ENCODE results near the gene MORF4L2.

The MORF4L2 gene

DNA sequence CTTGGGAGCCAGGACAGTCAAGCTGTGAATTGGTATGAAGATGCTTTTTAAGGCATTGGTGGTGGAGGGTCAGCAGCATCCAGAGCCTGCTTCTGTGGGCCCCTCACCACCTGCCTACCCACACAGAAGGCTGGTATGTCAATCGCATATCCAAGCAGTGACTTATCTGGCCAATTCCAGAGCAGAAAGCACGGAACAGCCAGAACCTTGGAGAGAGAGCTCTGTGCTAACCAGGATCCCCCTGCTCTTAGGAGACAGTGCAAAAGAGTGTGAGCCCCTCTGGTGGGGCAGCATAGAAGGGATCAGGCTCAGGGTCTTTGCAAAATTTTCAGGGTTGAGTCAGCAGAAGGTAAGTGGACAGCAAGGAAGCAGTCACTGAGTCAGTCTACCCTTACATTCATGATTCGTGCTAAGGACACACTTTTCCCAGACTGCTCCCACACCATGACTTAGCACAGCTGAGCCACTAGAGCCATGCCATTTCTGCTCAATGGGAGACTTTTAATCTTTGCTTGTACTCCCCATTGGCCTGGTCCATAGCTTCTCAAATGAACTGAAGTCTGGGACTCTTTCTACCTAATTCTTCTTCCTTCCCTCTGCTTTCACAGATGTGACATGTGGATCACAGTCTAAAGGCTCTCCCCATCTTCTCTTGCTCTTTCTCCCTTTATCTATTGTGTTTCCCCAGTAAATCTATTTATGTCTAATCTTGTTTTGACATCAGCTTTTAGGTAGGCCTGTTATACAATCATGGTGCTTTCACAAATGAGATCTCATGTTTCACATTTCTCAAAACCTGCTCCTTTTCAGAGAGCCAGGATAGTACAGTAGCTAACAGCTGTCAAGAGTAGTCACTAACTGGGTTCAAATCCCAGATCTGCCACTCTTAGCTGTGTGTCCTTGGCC is 20.0 kb downstream of the MORF4L2 start:
- TF ChIP-seq POLR2AphosphoS5 (IDR thresholded peaks at IDR 0.05; ENCODE audit: low read depth, low read length): no peak
- no peak for TF ChIP-seq FOXP2 (optimal IDR thresholded peaks at IDR 0.05; ENCODE audit: borderline replicate concordance, extremely low read depth, extremely low read length, insufficient read depth)
- no peak for TF ChIP-seq TAF1 (IDR thresholded peaks at IDR 0.05; ENCODE audit: borderline replicate concordance, insufficient read depth, low read length)
- no peak for TF ChIP-seq REST (IDR thresholded peaks at IDR 0.05; ENCODE audit: insufficient read depth in 1 of 2, low read depth in 2 of 2, low read length in 2 of 2)
- no peak for TF ChIP-seq SIN3A (IDR thresholded peaks at IDR 0.05; ENCODE audit: borderline replicate concordance, insufficient read depth, low read length)

DNA sequence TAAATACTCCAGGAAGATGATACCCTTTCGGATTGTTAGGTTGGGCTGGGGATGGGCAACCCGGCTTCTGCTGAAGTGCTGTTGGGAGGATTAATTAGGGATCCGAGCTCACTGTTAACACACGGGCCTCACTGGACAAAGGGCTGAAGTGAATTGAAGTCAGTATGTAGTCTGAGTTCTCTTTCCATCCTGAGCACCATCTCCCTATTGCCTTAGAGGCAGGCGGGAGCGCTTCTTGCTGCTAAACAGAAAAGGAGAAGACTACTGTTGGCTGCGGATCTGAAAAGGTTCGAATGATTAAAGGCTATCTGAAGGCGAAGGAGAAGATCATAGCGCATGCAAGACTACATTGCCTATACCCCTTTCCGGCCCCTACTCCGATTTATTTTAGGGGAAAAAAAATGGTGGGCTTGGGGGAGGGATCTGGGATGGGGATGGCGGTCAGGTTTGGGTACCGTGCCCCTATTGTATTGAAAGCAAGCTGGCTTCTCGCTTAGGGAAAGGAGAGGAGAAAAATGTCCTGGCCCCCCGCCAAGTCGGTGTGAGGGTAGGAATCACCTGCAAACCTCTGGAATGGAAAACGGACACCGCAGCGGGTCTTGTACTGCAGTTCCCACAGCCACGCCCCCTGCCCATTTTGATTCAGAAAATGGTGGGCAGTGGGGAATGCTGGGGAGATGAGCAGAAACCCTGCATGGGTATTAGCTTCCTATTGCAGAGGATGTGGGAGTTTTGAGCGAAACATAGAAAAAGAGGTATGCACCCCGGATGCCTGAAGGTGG is 22.3 kb downstream of the MORF4L2 start:
- TF ChIP-seq FOXP2 (optimal IDR thresholded peaks at IDR 0.05; ENCODE audit: borderline replicate concordance, extremely low read depth, extremely low read length, insufficient read depth): no peak
- TF ChIP-seq SIN3A (IDR thresholded peaks at IDR 0.05; ENCODE audit: borderline replicate concordance, insufficient read depth, low read length): no peak
- TF ChIP-seq POLR2AphosphoS5 (IDR thresholded peaks at IDR 0.05; ENCODE audit: low read depth, low read length): no peak
- TF ChIP-seq REST (IDR thresholded peaks at IDR 0.05; ENCODE audit: insufficient read depth in 1 of 2, low read depth in 2 of 2, low read length in 2 of 2): no peak
- TF ChIP-seq TAF1 (IDR thresholded peaks at IDR 0.05; ENCODE audit: borderline replicate concordance, insufficient read depth, low read length): no peak

DNA sequence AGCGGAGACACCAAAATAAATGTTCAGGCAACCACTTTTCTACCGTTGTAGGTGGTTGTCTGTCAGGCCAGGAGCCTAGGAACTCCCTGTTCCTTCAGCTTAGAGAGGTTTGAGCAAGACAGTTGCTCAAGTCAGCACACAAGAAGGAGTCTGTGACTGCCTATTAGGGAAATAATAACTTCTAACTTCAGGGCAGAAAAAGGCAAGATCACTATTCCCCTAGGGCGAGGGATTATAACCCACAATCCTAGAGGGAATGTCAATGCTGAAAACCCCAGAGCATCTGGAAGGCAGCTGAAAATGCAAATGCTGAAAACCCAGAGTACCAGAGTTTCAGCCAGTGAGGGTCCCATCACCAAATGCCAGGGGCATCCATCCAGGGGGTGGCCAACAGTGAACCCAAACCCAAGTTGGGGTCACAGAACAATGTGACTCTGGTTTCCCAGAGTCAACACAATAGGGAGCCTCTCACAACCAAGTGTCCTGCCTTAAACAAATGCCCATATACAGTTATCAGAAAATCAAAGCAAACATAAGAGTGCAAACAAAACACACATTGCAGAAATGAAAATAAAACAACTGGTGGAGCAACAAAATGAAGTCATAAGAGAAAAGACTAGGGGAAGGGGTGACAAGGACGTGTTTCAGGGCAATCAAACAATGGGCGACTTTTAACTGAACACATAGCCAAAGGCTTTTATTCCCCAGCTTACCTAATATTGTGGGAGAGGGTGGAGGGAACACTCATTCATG is 27.6 kb downstream of the MORF4L2 start:
- TF ChIP-seq REST (IDR thresholded peaks at IDR 0.05; ENCODE audit: insufficient read depth in 1 of 2, low read depth in 2 of 2, low read length in 2 of 2) (no peak), FOXP2 (optimal IDR thresholded peaks at IDR 0.05; ENCODE audit: borderline replicate concordance, extremely low read depth, extremely low read length, insufficient read depth) (no peak), POLR2AphosphoS5 (IDR thresholded peaks at IDR 0.05; ENCODE audit: low read depth, low read length) (no peak), SIN3A (IDR thresholded peaks at IDR 0.05; ENCODE audit: borderline replicate concordance, insufficient read depth, low read length) (no peak), TAF1 (IDR thresholded peaks at IDR 0.05; ENCODE audit: borderline replicate concordance, insufficient read depth, low read length) (no peak)

DNA sequence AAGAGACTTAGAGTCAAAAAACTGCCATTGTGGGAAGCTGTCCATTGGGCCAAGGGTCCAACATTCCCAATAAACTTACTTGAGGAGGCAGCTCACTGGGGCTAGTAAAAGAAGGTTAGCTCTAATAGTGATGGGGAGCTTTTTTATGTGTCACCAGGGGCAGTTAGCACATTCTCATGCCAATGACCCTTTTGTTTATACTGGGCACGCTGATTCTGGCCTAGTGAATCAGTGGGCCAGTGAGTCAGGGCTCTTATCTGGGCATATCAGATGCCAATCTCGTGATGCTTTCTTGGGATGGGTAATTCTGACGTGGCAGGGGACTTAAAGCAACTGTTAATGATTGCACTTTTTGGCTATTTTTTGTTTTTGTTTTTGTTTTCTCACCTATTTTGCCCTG is 29.9 kb downstream of the MORF4L2 start:
- TF ChIP-seq REST (IDR thresholded peaks at IDR 0.05; ENCODE audit: insufficient read depth in 1 of 2, low read depth in 2 of 2, low read length in 2 of 2) (no peak), TAF1 (IDR thresholded peaks at IDR 0.05; ENCODE audit: borderline replicate concordance, insufficient read depth, low read length) (no peak), POLR2AphosphoS5 (IDR thresholded peaks at IDR 0.05; ENCODE audit: low read depth, low read length) (no peak), SIN3A (IDR thresholded peaks at IDR 0.05; ENCODE audit: borderline replicate concordance, insufficient read depth, low read length) (no peak)

All from PFSK-1 (cell line).